NT2/D1 (cell line): ENCODE data around the gene ELMO1.
A peak's percentile ranks its signal among the peaks of the same experiment; 100 is the strongest.

Source experiments
- DNase-seq: peaks from one replicate; pipeline ENCODE4 v3.0.0-alpha.2; 2011; ENCODE audit warnings: low read depth, low spot score
- H3K27me3 ChIP-seq: 2 replicates; pipeline ENCODE4 v1.6.0; 2011; ENCODE audit warnings: mild to moderate bottlenecking; ENCODE audit not compliant: insufficient read length, insufficient read depth
- H3K36me3 ChIP-seq: 2 replicates; pipeline ENCODE4 v1.6.1; 2011; ENCODE audit warnings: mild to moderate bottlenecking, low read length, mixed read lengths; ENCODE audit not compliant: insufficient read depth, insufficient read length
- H3K4me1 ChIP-seq: 2 replicates; pipeline ENCODE4 v1.5.1; 2011; ENCODE audit not compliant: insufficient read depth, insufficient read length
- H3K4me3 ChIP-seq: 2 replicates; pipeline ENCODE4 v1.5.1; 2011; ENCODE audit warnings: low read depth; ENCODE audit not compliant: insufficient read length
- H3K9ac ChIP-seq: 2 replicates; pipeline ENCODE4 v1.6.0; 2011; ENCODE audit warnings: low read depth; ENCODE audit not compliant: insufficient read length
- H3K9me3 ChIP-seq: 2 replicates; pipeline ENCODE4 v1.5.1; 2011; ENCODE audit warnings: mild to moderate bottlenecking, low read length; ENCODE audit not compliant: insufficient read depth
- SUZ12 ChIP-seq: IDR thresholded peaks from 2 replicates; pipeline ENCODE4 v1.6.1; 2011; ENCODE audit not compliant: insufficient read length, insufficient read depth; ENCODE audit errors: extremely low read depth
- YY1 ChIP-seq: IDR thresholded peaks from 2 replicates; pipeline ENCODE4 v1.6.1; 2011; ENCODE audit not compliant: insufficient read length, insufficient read depth
- ZNF274 ChIP-seq: IDR thresholded peaks from 2 replicates; pipeline ENCODE4 v1.6.1; 2011; ENCODE audit warnings: mild to moderate bottlenecking, low read depth, low read length

Gene ELMO1

DNA sequence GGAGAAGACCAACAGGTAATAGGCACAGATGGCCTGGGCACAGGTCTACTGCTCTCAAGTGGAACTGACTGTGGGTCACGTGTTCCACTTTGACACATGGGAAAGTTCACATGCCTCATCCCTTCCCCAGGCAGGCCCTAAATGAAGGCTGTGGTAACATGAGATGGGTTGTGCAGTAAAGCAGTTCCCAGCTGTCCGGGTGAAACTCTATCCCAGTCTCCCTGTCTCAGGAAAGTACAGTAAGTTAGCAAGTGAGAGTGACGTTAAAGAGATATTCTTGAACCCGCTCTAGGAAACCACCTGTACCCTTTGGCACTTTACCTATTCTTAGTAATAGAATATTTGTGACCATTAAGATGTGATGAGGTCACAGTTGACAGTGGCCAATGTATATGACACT lies 380.6 kb downstream of the ELMO1 start:
- Histone ChIP-seq H3K9me3 (no peaks in the 10 kb centered on the region), H3K4me3 (no peak overlapping the region), H3K27me3 (no peaks in the 10 kb centered on the region), H3K4me1 (no peaks in the 10 kb centered on the region), H3K9ac (no peak overlapping the region), H3K36me3 (no peaks in the 10 kb centered on the region)
- no peak for DNase-seq
- TF ChIP-seq ZNF274 (no peak), SUZ12 (no peak), YY1 (no peak)

DNA sequence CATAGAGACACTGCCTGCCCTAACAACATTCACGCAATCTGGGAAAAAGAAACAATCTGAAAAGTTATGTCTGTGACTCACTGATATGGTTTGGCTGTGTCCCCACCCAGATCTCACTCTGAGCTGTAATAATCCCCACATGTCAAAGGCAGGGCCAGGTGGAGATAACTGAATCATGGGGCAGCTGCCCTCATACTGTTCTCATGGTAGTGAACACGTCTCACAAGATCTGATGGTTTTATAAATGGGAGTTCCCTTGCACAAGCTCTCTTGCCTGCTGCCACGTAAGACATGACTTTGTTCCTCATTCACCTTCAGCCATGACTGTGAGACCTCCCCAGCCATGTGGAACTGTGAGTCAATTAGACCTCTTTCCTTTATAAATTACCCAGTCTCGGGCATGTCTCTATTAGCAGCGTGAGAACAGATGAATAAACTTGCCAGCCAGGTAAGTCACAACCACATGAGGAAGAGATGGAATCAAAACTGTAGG lies 382.8 kb downstream of the ELMO1 start:
- H3K4me1 ChIP-seq = no peaks in the 10 kb centered on the region
- H3K9ac ChIP-seq = no peak overlapping the region
- no peak for DNase-seq
- TF ChIP-seq ZNF274 (no peak), YY1 (no peak), SUZ12 (no peak)
- H3K36me3 ChIP-seq = no peaks in the 10 kb centered on the region
- H3K9me3 ChIP-seq = no peaks in the 10 kb centered on the region
- H3K4me3 ChIP-seq = no peak overlapping the region
- H3K27me3 ChIP-seq = no peaks in the 10 kb centered on the region

DNA sequence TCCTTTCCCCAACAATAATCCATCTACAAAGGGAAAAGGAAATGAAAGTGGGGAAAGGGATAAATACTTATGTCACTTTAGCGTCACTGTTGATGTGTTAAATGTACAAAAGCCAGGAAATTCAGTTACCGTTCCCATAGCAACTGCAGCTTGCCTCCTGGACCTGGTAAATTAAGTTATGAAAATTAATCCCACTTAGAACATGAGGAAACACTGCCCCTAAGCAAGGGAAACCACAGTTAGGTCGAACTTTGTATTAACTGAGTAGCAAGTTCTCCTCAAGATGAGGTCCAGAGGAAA lies 386.2 kb downstream of the ELMO1 start:
- TF ChIP-seq SUZ12 (no peak), ZNF274 (no peak), YY1 (no peak)
- H3K36me3 ChIP-seq = no peaks in the 10 kb centered on the region
- no peaks in the 10 kb centered on the region for H3K27me3 ChIP-seq
- no peak overlapping the region for H3K4me3 ChIP-seq
- H3K4me1 ChIP-seq = no peaks in the 10 kb centered on the region
- no peak overlapping the region for H3K9ac ChIP-seq
- peaks cover 8% of the 10 kb centered on the region; the same call in 1 of the 2 replicates for H3K9me3 ChIP-seq
- no peak for DNase-seq

DNA sequence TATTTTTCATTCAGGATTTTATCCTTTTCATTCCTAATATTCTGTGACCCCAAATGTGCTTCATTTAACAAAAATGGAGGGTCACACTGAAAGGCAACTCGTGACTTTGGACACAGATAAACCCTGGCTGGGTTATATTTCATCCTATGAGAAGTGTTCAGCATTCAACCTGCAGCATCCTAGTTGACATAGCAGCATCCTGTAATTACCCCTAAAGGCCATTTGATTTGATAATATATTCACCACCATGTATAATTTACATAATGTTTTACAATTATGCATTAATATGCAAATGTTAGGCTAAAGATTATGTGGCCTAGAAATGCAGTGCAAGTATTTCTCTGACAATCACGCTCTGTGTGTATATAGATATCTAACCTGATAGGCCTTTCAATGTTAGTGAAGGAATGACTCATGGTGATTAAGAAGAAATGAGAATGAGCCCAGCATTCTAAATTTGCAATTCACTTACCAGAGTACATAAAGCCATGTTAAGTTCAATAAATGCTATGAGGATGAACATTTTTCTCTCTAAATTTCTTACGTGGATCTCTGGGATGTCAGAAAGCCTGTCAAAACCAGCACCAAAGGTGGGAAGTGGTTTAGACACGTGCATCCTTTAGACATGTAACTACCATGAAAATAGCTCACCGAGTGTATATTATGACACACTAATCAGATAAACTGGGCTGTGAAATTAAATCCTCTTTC lies 386.7 kb downstream of the ELMO1 start:
- no peaks in the 10 kb centered on the region for H3K36me3 ChIP-seq
- no peak overlapping the region for H3K4me3 ChIP-seq
- TF ChIP-seq SUZ12 (no peak), YY1 (no peak), ZNF274 (no peak)
- H3K4me1 ChIP-seq = no peaks in the 10 kb centered on the region
- no peak for DNase-seq
- H3K9ac ChIP-seq = no peak overlapping the region
- peaks cover 8% of the 10 kb centered on the region; the same call in 1 of the 2 replicates for H3K9me3 ChIP-seq
- no peaks in the 10 kb centered on the region for H3K27me3 ChIP-seq

DNA sequence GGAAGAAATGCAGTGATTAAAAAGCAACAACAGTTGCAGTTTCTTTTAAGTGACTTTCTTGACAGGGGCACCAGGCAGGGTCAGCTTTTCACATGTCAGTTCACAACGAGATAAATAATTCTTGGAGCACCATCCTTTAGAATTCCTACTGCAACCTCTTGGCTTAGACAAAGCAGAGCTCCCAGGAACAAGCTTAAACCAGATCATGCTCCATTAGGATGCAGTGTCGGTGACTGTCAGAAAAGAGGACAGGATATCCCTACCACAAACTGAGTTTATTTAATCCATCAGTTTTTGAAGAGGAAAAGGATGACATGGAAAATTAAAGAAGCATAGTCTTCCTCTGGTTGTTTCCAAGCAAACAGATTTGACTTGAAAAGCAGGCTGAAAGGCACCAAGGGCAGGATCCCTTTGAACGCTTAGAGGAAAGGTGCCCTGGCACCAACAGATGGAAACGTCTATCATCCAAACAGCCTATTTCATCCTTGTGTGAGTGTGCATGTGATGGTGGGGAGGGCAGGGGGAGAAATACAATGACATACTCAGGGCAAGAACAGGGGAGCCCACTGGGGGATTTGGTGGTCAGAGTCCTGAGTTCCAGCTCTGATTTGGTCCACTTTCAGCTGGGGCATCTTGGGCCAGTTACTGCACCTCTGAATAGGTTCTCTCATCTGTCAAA lies 392.3 kb downstream of the ELMO1 start:
- Histone ChIP-seq H3K36me3 (no peaks in the 10 kb centered on the region), H3K9ac (no peak overlapping the region), H3K4me1 (no peaks in the 10 kb centered on the region), H3K27me3 (no peaks in the 10 kb centered on the region), H3K4me3 (no peak overlapping the region), H3K9me3 (peaks cover 8% of the 10 kb centered on the region; the same call in 1 of the 2 replicates)
- no peak for TF ChIP-seq SUZ12
- no peak for TF ChIP-seq YY1
- TF ChIP-seq ZNF274 = no peak
- DNase-seq = no peak

DNA sequence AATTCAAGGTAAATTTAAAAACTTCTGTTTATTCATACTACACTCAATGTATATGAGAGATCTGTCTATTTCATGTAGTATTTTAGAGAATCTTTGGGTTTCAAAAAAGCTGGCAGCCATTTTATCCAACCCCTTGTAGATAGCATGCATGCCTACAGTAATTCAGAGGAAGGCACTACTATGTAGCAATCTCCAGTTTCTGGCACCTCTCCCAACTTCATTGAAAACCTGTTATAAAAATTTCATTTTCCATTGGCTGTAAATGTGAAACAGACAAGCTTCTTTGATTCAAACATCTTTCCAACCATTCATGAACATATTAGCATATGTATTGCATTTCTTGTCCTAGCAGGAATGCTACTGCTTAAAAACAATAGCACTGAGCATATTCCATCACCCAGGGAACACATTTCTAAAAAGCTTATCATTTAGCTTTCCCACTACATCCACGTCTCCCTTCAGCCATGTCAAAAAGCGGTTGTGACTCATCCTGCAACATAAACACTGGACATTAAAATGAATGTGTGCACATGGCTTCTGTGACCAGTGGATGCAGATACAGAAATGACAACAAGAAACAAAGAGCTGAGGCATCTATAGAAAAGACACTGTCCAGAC lies 393.9 kb downstream of the ELMO1 start:
- no peak overlapping the region for H3K9ac ChIP-seq
- H3K4me1 ChIP-seq = no peaks in the 10 kb centered on the region
- no peaks in the 10 kb centered on the region for H3K36me3 ChIP-seq
- peaks cover 8% of the 10 kb centered on the region; the same call in 1 of the 2 replicates for H3K9me3 ChIP-seq
- H3K27me3 ChIP-seq = no peaks in the 10 kb centered on the region
- TF ChIP-seq YY1 = no peak
- no peak for TF ChIP-seq ZNF274
- no peak for TF ChIP-seq SUZ12
- no peak for DNase-seq
- H3K4me3 ChIP-seq = no peak overlapping the region

DNA sequence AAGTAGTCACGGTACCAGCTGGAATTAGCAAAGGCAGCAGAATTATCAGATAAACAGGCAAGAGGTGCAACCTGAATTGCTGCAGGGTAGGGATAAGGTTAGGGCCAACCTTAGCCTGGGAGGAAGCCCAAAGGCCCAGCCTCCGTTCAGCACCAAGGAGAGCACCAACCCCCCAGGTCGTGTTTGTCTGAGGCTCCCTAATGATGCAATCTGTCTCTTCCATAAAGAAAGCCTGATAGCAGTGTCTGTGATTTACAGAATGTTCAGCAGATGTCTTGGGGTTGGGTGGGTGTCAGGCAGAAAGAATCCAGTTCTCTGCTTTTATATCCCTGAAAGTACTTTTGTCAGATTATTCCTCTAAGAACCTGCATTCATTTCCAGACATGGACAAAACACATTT lies 396.0 kb downstream of the ELMO1 start:
- Histone ChIP-seq H3K36me3 (no peaks in the 10 kb centered on the region), H3K4me1 (no peaks in the 10 kb centered on the region), H3K9ac (no peak overlapping the region), H3K9me3 (no peaks in the 10 kb centered on the region), H3K27me3 (no peaks in the 10 kb centered on the region), H3K4me3 (no peak overlapping the region)
- TF ChIP-seq SUZ12 (no peak), ZNF274 (no peak), YY1 (no peak)
- DNase-seq = peak; percentile 75
